BE2C (cell line): ENCODE measurements around the gene TMEM269.

Source experiments
- DNase-seq: peaks from one replicate; pipeline ENCODE4 v3.0.0-alpha.2; 2020
- H3K27me3 ChIP-seq: fragments of 250-450 bp; sonication (Bioruptor Pico); 2 replicates; pipeline ENCODE4 v1.5.1; 2020; ENCODE audit warnings: mild to moderate bottlenecking
- H3K36me3 ChIP-seq: fragments of 250-450 bp; sonication (Bioruptor Pico); 2 replicates; pipeline ENCODE4 v1.5.1; 2020; ENCODE audit warnings: mild to moderate bottlenecking
- H3K4me1 ChIP-seq: fragments of 250-450 bp; sonication (Bioruptor Pico); 2 replicates; pipeline ENCODE4 v1.5.1; 2020
- H3K4me3 ChIP-seq: 2 replicates; pipeline ENCODE4 v1.5.1; 2011; ENCODE audit warnings: low read depth, low read length
- H3K9me3 ChIP-seq: fragments of 250-450 bp; sonication (Bioruptor Pico); 2 replicates; pipeline ENCODE4 v1.5.1; 2020
- CTCF ChIP-seq: IDR thresholded peaks from 2 replicates; pipeline ENCODE4 v1.5.1; 2012; ENCODE audit warnings: mild to moderate bottlenecking, low read depth, low read length

The TMEM269 gene

GRCh38 chr1:42761567-42761966, 23.2 kb upstream of the TMEM269 start:
- no peak for TF ChIP-seq CTCF
- DNase-seq, result no peak
- H3K9me3 ChIP-seq, result no peaks in the 10 kb centered on the region
- H3K36me3 ChIP-seq, result peaks cover 2% of the 10 kb centered on the region
- no peak overlapping the region for H3K4me3 ChIP-seq
- no peaks in the 10 kb centered on the region for H3K4me1 ChIP-seq
- no peaks in the 10 kb centered on the region for H3K27me3 ChIP-seq

DNA sequence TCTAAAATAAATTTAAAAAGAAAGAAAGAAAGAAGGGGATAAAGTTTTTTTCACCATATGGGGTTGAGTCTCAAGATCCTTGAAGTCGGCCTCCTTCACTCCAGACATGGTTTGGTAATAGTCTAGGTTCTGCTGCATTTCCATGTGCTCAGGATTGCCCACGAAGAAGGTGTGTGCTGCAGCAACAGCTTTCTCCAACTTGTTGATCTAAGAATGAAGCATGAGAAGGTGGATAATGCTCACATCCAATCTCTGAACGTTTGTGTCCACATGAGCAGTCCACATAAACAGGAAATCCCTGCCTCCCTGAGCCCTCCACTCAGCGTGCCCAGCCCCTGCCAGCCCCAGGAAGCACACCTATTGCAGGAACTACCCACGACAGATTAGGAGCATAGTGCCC, 22.5 kb upstream of the TMEM269 start:
- Histone ChIP-seq H3K27me3 (no peaks in the 10 kb centered on the region), H3K4me3 (no peak overlapping the region), H3K9me3 (no peaks in the 10 kb centered on the region), H3K4me1 (no peaks in the 10 kb centered on the region), H3K36me3 (no peaks in the 10 kb centered on the region)
- no peak for TF ChIP-seq CTCF
- no peak for DNase-seq

- no peaks in the 10 kb centered on the region for H3K9me3 ChIP-seq
- no peaks in the 10 kb centered on the region for H3K36me3 ChIP-seq
- TF ChIP-seq CTCF, result no peak
- no peaks in the 10 kb centered on the region for H3K4me1 ChIP-seq
- DNase-seq, result no peak
- H3K27me3 ChIP-seq, result no peaks in the 10 kb centered on the region
- H3K4me3 ChIP-seq, result peak overlapping the region; percentile 83
Observed at GRCh38 chr1:42765269-42765668, 19.5 kb upstream of the TMEM269 start.

GRCh38 chr1:42765832-42766740, 18.7 kb upstream of the TMEM269 start:
- H3K9me3 ChIP-seq, result no peaks in the 10 kb centered on the region
- H3K4me3 ChIP-seq, result peak overlapping the region; percentile 83
- peak; percentile 52 for DNase-seq
- peak; percentile 54 for TF ChIP-seq CTCF
- no peaks in the 10 kb centered on the region for H3K4me1 ChIP-seq
- H3K36me3 ChIP-seq, result no peaks in the 10 kb centered on the region
- H3K27me3 ChIP-seq, result no peaks in the 10 kb centered on the region

DNA sequence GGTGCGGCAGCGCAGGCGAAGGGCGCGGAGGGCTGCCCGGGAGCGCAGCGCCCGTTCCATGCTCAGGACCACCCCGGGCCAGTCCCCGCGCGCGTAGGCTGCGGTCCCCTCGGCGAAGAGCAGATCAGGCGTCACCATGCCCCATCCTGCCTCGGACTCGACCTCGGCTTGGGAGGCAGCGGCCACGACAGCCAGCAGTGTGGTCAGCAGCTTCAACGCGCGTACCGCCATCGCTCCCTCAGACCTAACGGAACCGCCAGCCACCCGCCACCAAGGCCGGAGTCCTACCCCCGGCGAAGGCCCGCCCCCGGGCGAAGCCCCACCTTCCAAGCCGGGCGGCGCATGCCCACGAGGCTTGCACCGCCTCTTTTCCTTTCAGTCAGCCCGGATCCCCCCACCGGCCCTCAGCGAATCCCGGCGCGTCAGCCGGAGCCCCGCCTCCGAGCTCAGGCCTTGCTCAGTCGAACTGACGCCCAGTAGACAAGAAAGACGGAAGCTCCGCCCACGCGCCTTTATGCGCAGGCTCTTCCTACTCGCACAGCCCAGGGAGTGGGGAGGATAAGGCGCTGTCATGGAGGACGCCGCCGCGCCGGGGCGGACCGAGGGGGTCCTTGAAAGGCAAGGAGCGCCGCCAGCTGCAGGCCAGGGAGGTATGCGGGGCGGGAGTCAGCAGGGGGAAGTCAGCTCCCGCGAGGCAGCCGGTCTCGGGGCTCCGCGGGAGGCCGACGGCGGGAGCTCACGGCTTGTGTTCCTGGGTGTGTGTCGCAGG, 17.9 kb upstream of the TMEM269 start, which contains the start of the genes C1orf50 and P3H1:
TSS of gene C1orf50 (plus strand) at position 509 of the 769 bp plus-strand sequence. CDS start at position 572, 63 bp downstream.
TSS of gene P3H1 (minus strand) at position 288 of the 769 bp plus-strand sequence. CDS start at position 231, 57 bp downstream.
- H3K9me3 ChIP-seq, result no peaks in the 10 kb centered on the region
- H3K27me3 ChIP-seq, result no peaks in the 10 kb centered on the region
- peak; percentile 97 for DNase-seq
- TF ChIP-seq CTCF, result no peak
- no peaks in the 10 kb centered on the region for H3K4me1 ChIP-seq
- peak within 1 kb of the TSS; percentile 83 for H3K4me3 ChIP-seq
- no peaks in the 10 kb centered on the region for H3K36me3 ChIP-seq
